Spleen (tissue), 11 donors: Measurements from ENCODE around the gene ATXN1. TPM values are rescaled to one million over a fixed set of nuclear protein-coding genes. Genes with fewer than 3 reads are reported as not detected.

Experiments
- DNase-seq: peaks from one replicate; pipeline ENCODE4 v3.0.0-alpha.2; 2020
- H3K27ac ChIP-seq, 8 donors: fragments of 200-600 bp; sonication (generic) in 7 of 8; 1 replicate in 4 of 8; 2 replicates in 4 of 8; pipeline versions ENCODE4 v1.5.0 to v1.8.0; 2016 to 2021; ENCODE audit warnings: inconsistent platforms in 4 of 8, mild to moderate bottlenecking in 4 of 8, moderate library complexity in 1 of 8
- H3K27me3 ChIP-seq, 7 donors: fragments of 200-600 bp; sonication (generic) in 6 of 7; replicated peaks in 1 of 7; 1 replicate in 4 of 7; 2 replicates in 3 of 7; pipeline versions ENCODE4 v1.5.0 to v1.8.0; 2016 to 2021; ENCODE audit warnings: inconsistent platforms in 3 of 7, mild to moderate bottlenecking in 1 of 7
- H3K36me3 ChIP-seq, 6 donors: fragments of 200-600 bp; sonication (generic) in 5 of 6; 1 replicate in 4 of 6; 2 replicates in 2 of 6; pipeline versions ENCODE4 v1.5.0 to v1.8.0; 2016 to 2021; ENCODE audit warnings: inconsistent platforms in 2 of 6
- H3K4me1 ChIP-seq, 6 donors: fragments of 200-600 bp; sonication (generic) in 5 of 6; 1 replicate in 3 of 6; 2 replicates in 3 of 6; pipeline versions ENCODE4 v1.5.0 to v1.8.0; 2016 to 2021; ENCODE audit warnings: inconsistent platforms in 3 of 6
- H3K4me3 ChIP-seq, 8 donors: fragments of 200-600 bp; sonication (generic) in 7 of 8; 1 replicate in 4 of 8; 2 replicates in 4 of 8; pipeline versions ENCODE4 v1.5.0 to v1.8.0; 2016 to 2021; ENCODE audit warnings: inconsistent platforms in 4 of 8, mild to moderate bottlenecking in 4 of 8, moderate library complexity in 2 of 8
- H3K9me3 ChIP-seq, 8 donors: fragments of 200-600 bp; sonication (generic) in 7 of 8; 1 replicate in 4 of 8; 2 replicates in 4 of 8; pipeline versions ENCODE4 v1.5.0 to v1.8.0; 2016 to 2021; ENCODE audit warnings: inconsistent platforms in 4 of 8
- POLR2A ChIP-seq, 3 donors: fragments of 450-650 bp; IDR thresholded peaks; one replicate each; pipeline ENCODE4 v1.5.1; 2017; ENCODE audit warnings: antibody characterized with exemption in 3 of 3, mild to moderate bottlenecking in 1 of 3
- POLR2AphosphoS5 ChIP-seq, 3 donors: sonication (generic); formaldehyde crosslinking; IDR thresholded peaks; one replicate each; pipeline ENCODE4 v1.5.1; 2017; ENCODE audit warnings: antibody characterized with exemption in 3 of 3
- WGBS, 5 donors: extraction: QIAGEN DNeasy Blood & Tissue Kit in 3 of 5; methylation state at CpG; one replicate each; pipeline versions ENCODE4 v1.1.5 to v1.1.7; 2013 to 2018; 5-methylcytosine and 5-hydroxymethylcytosine counted together
- intact Hi-C: fragments of 100-400 bp; cut with DNase I; formaldehyde crosslinking; loops from one replicate; pipeline ENCODE4 v1.15.0; 2023; ENCODE audit warnings: low total_unique reads
- polyA plus RNA-seq, 3 donors: library from polyadenylated mRNA; stranded (reverse); fragments of 200-250 nt; gene quantifications; one replicate each; pipeline ENCODE4 v1.2.1, GENCODE V29; 2013
- total RNA-seq, 7 donors: library from RNA; depleted of rRNA in 3 of 7; stranded (reverse); fragments of >200 nt in 3 of 7; fragmentation: NEBNext Ultra II Directional in 4 of 7; extraction: Animal tissue kit (Norgen Biotek cat#: 25700) in 4 of 7; gene quantifications; one replicate each; pipeline versions ENCODE4 v1.1.0 to v1.2.1, GENCODE V29; 2016 to 2021
- TF ChIP-seq, protein P1 (sequence below), 11 experiments: fragments of 200-600 bp in 7 of 11; fragments of 450-650 bp in 4 of 11; sonication (generic) in 4 of 11; IDR thresholded peaks in 8 of 11; conservative IDR thresholded peaks in 3 of 11; 1 replicate in 7 of 11; 2 replicates in 4 of 11; pipeline versions ENCODE4 v1.4.0 to v1.8.0; 2016 to 2021; ENCODE audit warnings: antibody characterized with exemption in 11 of 11, inconsistent platforms in 4 of 11, mild to moderate bottlenecking in 1 of 11
- donor health status: healthy with polysubstance abuse.
- donor health status: DM: no; HTN: no; CAD: no; lungs with moderate emphysema.
- donor health status: DM: no; HTN: no; CAD: no.
- donor health status: Bipolar disorder and iron deficiency.
- donor health status: healthy.
- donor health status: DM: no; HTN: no; CAD: no.
- donor health status: DM: yes; HTN: yes; CAD: no.

ATXN1 gene
- total and polyA plus RNA-seq, 10 donors, result 3.5 to 123 (median 73.9) TPM

DNA sequence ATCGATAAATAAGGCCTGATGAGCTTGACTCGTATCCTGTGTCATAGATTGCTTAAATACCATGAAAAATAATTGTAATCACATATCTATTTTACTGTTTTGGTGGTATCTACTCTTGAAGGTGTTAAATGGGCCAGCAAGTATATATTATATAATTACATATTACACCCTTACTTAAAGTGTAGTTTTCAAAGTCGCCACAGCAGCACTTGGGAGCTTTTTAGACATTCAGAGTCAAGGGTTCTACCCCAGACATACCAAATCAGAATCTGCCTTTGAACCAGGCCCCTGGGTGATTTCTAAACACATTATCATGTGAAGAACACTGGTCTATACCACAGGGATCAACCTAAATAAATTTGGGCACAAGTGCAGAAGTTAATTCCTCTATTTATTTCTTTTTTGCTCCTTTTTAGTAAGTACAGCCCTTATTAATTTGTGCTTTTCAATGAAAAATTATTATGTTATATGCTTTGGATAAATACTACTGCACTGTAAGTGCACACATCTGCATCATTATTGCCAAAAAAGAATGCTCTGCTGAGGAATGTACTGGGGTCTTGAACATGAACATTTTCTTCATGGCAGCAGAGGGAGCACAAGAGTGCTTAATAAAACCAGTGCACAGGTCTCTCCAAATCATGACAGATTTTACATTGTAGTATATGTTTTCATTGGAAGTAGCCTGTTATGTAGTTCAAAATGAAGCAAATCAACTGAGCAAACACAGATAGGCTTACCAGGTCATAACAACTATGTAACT lies 3.1 kb upstream of the ATXN1 start:
- Histone ChIP-seq H3K36me3 (no peaks in the 10 kb centered on the region), H3K27me3 (no peaks in the 10 kb centered on the region), H3K9me3 (no peaks in the 10 kb centered on the region), H3K4me3 (peak overlapping the region in 1 of 8 donors; percentile 91), H3K4me1 (peaks cover 9 to 70% (median 39%) of the 10 kb centered on the region in 6 donors), H3K27ac (peak overlapping the region in 4 of 8 donors; percentile 99 to 100 (median 99))
- TF ChIP-seq POLR2AphosphoS5 (IDR thresholded peaks at IDR 0.05) (no peak), POLR2A (IDR thresholded peaks at IDR 0.05) (no peak)
- TF ChIP-seq, protein P1, sequence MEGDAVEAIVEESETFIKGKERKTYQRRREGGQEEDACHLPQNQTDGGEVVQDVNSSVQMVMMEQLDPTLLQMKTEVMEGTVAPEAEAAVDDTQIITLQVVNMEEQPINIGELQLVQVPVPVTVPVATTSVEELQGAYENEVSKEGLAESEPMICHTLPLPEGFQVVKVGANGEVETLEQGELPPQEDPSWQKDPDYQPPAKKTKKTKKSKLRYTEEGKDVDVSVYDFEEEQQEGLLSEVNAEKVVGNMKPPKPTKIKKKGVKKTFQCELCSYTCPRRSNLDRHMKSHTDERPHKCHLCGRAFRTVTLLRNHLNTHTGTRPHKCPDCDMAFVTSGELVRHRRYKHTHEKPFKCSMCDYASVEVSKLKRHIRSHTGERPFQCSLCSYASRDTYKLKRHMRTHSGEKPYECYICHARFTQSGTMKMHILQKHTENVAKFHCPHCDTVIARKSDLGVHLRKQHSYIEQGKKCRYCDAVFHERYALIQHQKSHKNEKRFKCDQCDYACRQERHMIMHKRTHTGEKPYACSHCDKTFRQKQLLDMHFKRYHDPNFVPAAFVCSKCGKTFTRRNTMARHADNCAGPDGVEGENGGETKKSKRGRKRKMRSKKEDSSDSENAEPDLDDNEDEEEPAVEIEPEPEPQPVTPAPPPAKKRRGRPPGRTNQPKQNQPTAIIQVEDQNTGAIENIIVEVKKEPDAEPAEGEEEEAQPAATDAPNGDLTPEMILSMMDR (IDR thresholded peaks at IDR 0.05 in 8 of 11, conservative IDR thresholded peaks at IDR 0.05 in 3 of 11), result peak in 6 of 11 experiments; percentile 13 to 38 (median 20)
- 72 to 87% (median 77%) methylated on average over 3 of the region's 3 CpGs for whole genome bisulfite sequencing, 5 donors
- DNase-seq, result no peak
- intact Hi-C loops, result loop anchor here (5.0 kb wide), 1 partner anchor 252 kb away; no protein-coding TSS in a partner anchor

DNA sequence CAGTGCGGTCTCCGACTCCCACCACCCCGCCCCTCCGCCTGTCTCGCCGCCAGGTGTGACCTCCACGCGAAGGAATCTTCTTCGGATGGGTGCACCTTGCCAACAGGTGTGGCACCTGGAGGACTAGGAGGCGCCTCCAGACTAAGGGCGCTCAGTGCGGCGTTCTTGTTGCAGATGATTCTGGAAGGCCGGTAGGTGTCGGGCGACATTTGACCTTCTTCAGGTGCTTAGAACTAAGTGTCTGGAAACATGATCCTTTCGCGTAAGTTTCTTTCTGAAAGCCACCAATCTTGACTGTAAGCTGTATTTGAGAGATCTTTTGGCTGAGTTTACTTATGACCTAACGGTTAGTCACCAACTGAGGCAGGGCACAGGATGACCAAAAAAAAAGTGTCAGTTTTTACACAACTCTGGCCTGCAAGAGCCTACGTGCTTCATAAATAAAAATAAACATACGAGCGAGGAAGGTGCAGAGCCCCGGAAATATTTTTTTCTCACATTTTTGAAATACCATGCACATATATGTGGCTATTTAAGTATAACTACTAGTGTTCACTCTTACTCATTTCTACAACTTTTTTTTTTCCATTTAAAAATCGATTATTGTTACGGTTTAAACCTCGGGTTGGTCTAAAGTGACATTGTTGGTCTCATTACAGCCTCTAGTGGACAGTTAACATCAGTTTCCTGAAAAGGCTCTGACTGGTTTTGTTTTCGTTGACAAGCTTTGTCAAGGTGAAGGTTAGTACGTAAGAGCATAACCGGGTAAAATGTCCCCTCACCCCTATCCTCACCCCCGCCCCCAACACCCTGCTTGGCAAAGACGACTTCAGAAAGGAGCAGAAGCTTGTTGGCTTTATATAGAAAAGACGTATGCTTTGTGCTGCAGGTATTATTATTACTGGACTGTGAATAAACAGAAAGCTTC lies 1.6 kb upstream of the ATXN1 start:
- Histone ChIP-seq H3K27ac (peak overlapping the region; percentile 87 to 100 (median 99)), H3K27me3 (no peaks in the 10 kb centered on the region), H3K36me3 (no peaks in the 10 kb centered on the region), H3K4me1 (peaks cover 13 to 70% (median 41%) of the 10 kb centered on the region in 6 donors), H3K4me3 (peak overlapping the region; percentile 45 to 91 (median 75)), H3K9me3 (no peaks in the 10 kb centered on the region)
- peak; percentile 89 for DNase-seq
- intact Hi-C loops, result loop anchor here (5.0 kb wide), 1 partner anchor 251 kb away; no protein-coding TSS in a partner anchor
- TF ChIP-seq, protein P1 (IDR thresholded peaks at IDR 0.05 in 8 of 11, conservative IDR thresholded peaks at IDR 0.05 in 3 of 11), result peak; percentile 40 to 82 (median 68)
- TF ChIP-seq POLR2A (IDR thresholded peaks at IDR 0.05), result no peak
- WGBS, 5 donors, result 1 to 3% (median 1%) methylated on average over 23 to 32 of the region's 32 CpGs

DNA sequence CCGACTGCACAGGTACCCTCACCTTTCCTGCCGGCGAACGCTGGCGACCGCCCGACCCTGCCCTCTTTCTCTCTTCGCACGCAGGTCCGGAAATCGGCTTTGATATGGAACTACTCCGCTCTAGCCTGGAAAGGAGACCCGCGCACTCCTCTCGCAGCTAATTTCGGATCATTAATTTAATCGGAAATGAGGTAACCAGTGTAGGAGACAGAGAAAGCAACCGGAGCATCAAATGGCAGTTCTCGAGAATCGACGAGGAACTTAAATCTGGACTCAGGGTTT lies 949 bp upstream of the ATXN1 start:
- TF ChIP-seq POLR2AphosphoS5 (IDR thresholded peaks at IDR 0.05), result no peak
- no peak for TF ChIP-seq POLR2A (IDR thresholded peaks at IDR 0.05)
- TF ChIP-seq, protein P1 (IDR thresholded peaks at IDR 0.05 in 8 of 11, conservative IDR thresholded peaks at IDR 0.05 in 3 of 11), result no peak
- intact Hi-C loops, result loop anchor here (5.0 kb wide), 1 partner anchor 250 kb away; no protein-coding TSS in a partner anchor
- WGBS, 5 donors, result 0 to 1% (median 0%) methylated on average over 20 to 21 of the region's 21 CpGs
- DNase-seq, result no peak
- Histone ChIP-seq H3K27me3 (no peaks in the 10 kb centered on the region), H3K36me3 (no peaks in the 10 kb centered on the region), H3K9me3 (no peaks in the 10 kb centered on the region), H3K27ac (peak overlapping the region; percentile 87 to 100 (median 99)), H3K4me1 (peaks cover 14 to 73% (median 47%) of the 10 kb centered on the region in 6 donors), H3K4me3 (peak overlapping the region; percentile 45 to 91 (median 75))
